DOHH2 (cell line): ENCODE results near the gene LRWD1.

Experiments
- EZH2phosphoT487 ChIP-seq: fragments of 200-600 bp; sonication (generic); IDR thresholded peaks from 2 replicates; pipeline ENCODE4 v1.6.1; 2017; ENCODE audit warnings: borderline replicate concordance, mild to moderate bottlenecking, antibody characterized with exemption, low read length, moderate library complexity, mixed read lengths
- TF ChIP-seq, protein P1 (sequence below): fragments of 200-600 bp; sonication (generic); IDR thresholded peaks from one replicate; pipeline ENCODE4 v1.5.1; 2014; ENCODE audit warnings: antibody characterized with exemption, mild to moderate bottlenecking, low read depth, low read length; ENCODE audit not compliant: poor library complexity, severe bottlenecking

DNA sequence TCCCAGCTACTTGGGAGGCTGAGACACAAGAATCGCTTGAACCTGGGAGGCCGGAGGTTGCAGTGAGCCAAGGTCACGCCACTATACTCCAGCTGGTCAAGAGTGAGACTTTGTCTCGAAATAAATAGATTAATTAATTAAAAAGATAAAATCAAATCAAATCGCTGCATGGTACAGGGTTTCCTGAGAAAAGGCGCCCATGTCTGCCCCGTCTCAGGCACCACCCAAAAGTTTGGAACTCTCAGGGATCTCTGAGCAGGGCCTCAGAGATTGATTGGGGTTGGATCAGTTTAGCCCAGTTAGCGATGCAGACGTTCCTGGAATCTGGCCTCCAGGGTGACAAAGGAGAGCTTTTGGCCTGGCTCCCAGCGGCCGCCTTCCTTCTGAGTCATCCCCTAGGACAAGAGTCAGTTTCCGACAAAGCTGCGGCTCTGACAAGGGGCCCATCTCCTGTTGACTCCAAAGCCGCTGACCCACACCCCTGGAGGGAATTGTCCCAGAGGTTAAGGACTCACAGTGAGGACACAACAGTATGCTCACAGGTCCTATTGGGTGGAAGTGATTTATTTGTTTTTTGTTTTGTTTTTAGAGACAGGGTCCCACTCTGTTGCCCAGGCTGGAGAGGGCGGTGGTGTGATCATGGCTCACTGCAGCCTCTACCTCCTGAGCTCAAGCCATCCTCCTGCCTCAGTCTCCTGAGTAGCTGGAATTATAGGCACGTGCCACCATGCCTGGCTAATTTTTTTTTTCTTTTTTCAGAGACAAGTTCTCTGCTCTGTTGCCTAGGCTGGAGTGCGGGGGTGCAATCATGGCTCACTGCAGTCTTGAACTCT, 24.6 kb upstream of the LRWD1 start:
- TF ChIP-seq, protein P1, sequence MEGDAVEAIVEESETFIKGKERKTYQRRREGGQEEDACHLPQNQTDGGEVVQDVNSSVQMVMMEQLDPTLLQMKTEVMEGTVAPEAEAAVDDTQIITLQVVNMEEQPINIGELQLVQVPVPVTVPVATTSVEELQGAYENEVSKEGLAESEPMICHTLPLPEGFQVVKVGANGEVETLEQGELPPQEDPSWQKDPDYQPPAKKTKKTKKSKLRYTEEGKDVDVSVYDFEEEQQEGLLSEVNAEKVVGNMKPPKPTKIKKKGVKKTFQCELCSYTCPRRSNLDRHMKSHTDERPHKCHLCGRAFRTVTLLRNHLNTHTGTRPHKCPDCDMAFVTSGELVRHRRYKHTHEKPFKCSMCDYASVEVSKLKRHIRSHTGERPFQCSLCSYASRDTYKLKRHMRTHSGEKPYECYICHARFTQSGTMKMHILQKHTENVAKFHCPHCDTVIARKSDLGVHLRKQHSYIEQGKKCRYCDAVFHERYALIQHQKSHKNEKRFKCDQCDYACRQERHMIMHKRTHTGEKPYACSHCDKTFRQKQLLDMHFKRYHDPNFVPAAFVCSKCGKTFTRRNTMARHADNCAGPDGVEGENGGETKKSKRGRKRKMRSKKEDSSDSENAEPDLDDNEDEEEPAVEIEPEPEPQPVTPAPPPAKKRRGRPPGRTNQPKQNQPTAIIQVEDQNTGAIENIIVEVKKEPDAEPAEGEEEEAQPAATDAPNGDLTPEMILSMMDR, result no peak
- TF ChIP-seq EZH2phosphoT487, result no peak
